AG04449 (cell line): ENCODE data around the gene MINDY4.

ENCODE experiments used
- CTCF ChIA-PET: fragments of 350-600 bp; formaldehyde crosslinking; extraction: SDS; loops from one replicate; lab custom pipeline; 2021; ENCODE audit warnings: antibody characterized with exemption; lab: Yijun Ruan, JAX
- POLR2A ChIA-PET: fragments of 400-600, 350-600 bp; formaldehyde crosslinking; extraction: SDS; loops from one replicate; lab custom pipeline; 2020; ENCODE audit warnings: antibody characterized with exemption, inconsistent platforms; lab: Yijun Ruan, JAX
- DNase-seq: peaks from one replicate; pipeline ENCODE4 v3.0.0-alpha.2; 2010; ENCODE audit warnings: low read depth, low spot score
- H3K4me3 ChIP-seq: 2 replicates; pipeline ENCODE4 v1.5.1; 2011; ENCODE audit warnings: low read depth, mild to moderate bottlenecking, control low read depth, low read length
- CTCF ChIP-seq: IDR thresholded peaks from one replicate; pipeline ENCODE4 v1.5.1; 2011; ENCODE audit warnings: mild to moderate bottlenecking, moderate library complexity, low read length, control low read depth, inconsistent platforms; ENCODE audit not compliant: insufficient read depth; ENCODE audit errors: missing control alignments

The MINDY4 gene

GRCh38 chr7:30906014-30906413 is 134.8 kb downstream of the MINDY4 start:
- TF ChIP-seq CTCF = no peak
- no peak for DNase-seq
- POLR2A ChIA-PET = no interaction called here
- CTCF ChIA-PET = interaction anchor here (2.4 kb wide), 1 partner anchor 32 kb away, joined by 6 read pairs; no protein-coding TSS in a partner anchor
- no peak overlapping the region for H3K4me3 ChIP-seq

GRCh38 chr7:30906515-30907240 is 135.5 kb downstream of the MINDY4 start:
- no peak for TF ChIP-seq CTCF
- H3K4me3 ChIP-seq = no peak overlapping the region
- DNase-seq = no peak
- ChIA-PET POLR2A (no interaction called here), CTCF (interaction anchor here (2.4 kb wide), 1 partner anchor 32 kb away, joined by 6 read pairs; no protein-coding TSS in a partner anchor)

- CTCF ChIA-PET = interaction anchor here (0.7 to 1.2 kb wide), 4 partner anchors 9 to 226 kb away, joined by 3 to 4 read pairs (median 3); no protein-coding TSS in a partner anchor
Measured at GRCh38 chr7:30907527-30908267, 136.5 kb downstream of the MINDY4 start.

GRCh38 chr7:30908681-30909080 is 137.5 kb downstream of the MINDY4 start:
- POLR2A ChIA-PET = no interaction called here
- TF ChIP-seq CTCF = peak; percentile 4
- CTCF ChIA-PET = interaction anchor here (0.7 to 1.2 kb wide), 3 partner anchors 11 to 225 kb away, joined by 3 read pairs; no protein-coding TSS in a partner anchor

More at GRCh38 chr7:30907527-30908267, 136.5 kb downstream of the MINDY4 start:
- POLR2A ChIA-PET = no interaction called here
- TF ChIP-seq CTCF = no peak
- no peak for DNase-seq
- H3K4me3 ChIP-seq = no peak overlapping the region

GRCh38 chr7:30909431-30909830 is 138.2 kb downstream of the MINDY4 start:
- no peak overlapping the region for H3K4me3 ChIP-seq
- ChIA-PET CTCF (interaction anchor here (1.0 kb wide), 1 partner anchor 29 kb away, joined by 3 read pairs; no protein-coding TSS in a partner anchor), POLR2A (no interaction called here)
- no peak for TF ChIP-seq CTCF
- DNase-seq = no peak

More at GRCh38 chr7:30908681-30909080, 137.5 kb downstream of the MINDY4 start:
- H3K4me3 ChIP-seq = no peak overlapping the region
- no peak for DNase-seq
